Activated CD4-positive, alpha-beta T cell treated with anti-CD3 and anti-CD28 coated beads, Interleukin-2, amount 50 U/mL, for 48 hours (primary cell): ENCODE measurements around the gene CNGB1.
"Not testable (repeated sequence)": the region's sequence is repeated elsewhere in the genome, so short reads cannot be mapped to it uniquely, and the experiment has no call there.

ENCODE experiments used
- DNase-seq, 2 experiments: peaks; one replicate each; pipeline ENCODE4 v3.0.0-alpha.2; 2020

CNGB1 gene

DNA sequence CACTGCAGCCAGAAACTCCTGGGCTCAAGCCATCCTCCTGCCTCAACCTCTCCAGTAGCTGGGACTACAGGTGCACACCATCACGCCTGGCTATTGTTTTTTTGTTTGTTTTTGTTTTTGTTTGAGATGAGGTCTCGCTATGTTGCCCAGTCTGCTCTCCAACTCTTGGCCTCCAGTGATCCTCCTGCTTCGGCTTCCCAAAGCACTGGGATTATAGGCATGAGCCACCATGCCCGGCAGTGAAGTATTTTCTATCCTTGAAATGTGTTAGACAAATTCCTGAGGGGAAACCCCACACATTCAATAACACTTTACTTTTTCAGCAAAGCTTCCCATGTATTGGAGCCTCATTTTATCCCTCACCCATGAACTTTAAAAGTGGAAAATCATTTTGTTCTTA, 87.4 kb downstream of the CNGB1 start:
- no peak for DNase-seq

DNA sequence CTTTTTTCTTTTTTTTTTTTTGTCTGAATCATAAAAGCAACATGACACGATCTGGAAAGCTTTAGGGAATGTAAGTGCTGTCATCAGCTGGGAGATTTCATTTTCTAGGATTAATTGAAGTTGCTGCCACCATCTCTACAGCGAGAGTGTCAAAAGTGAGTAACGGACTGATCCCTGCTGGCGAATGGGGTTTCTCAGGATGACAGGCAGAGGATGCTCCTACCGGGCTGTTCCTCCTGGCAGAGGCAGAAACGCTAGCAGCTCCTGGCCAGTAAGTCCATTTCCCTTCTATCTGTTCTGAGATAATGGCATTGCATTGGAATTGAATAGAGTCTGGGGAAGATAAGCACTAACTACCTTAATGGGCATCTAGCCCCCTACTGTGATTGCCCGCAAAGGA, 88.1 kb downstream of the CNGB1 start:
- DNase-seq, result no peak

- DNase-seq, result no peak
Measured at GRCh38 chr16:57882206-57882605, 88.7 kb downstream of the CNGB1 start.

DNA sequence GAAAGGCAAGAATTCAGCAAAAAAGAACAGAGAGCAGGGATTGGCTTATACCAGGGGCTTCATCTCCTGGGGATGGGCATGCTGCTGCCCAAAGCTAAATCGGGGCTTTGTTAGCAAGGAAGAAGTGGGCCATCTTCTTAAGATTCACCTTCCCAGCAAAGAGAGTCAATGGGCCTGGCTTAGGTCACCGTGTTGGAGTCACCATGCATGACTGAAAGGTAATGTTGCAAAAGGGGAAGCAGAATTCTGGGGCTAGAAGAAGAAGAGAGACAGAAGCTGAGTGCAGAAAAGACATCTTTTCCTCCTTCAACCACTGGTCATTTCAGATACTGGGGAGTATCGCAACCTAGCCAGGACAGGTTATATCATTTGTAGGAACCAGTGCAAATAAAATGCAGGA, 92.3 kb downstream of the CNGB1 start:
- DNase-seq, result no peak

DNA sequence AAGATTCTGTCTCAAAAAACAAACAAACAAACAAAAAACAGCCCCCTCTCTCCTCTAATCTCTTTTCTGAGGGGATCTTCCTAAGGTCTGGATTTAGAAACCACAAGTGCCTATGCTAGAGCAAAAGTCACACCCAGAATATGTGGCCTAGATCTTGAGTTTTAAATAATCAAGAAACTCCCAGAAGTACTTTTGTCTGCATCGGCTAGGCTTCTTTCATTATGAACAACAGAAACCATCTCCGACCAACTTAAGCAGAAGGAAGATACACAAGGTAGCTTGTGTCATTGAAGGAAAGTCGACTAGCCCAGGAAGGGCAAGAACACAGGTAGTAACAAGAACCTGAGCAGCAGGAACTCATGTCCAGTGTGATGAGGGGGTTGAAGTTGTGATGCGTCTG, 94.7 kb downstream of the CNGB1 start:
- no peak for DNase-seq

DNA sequence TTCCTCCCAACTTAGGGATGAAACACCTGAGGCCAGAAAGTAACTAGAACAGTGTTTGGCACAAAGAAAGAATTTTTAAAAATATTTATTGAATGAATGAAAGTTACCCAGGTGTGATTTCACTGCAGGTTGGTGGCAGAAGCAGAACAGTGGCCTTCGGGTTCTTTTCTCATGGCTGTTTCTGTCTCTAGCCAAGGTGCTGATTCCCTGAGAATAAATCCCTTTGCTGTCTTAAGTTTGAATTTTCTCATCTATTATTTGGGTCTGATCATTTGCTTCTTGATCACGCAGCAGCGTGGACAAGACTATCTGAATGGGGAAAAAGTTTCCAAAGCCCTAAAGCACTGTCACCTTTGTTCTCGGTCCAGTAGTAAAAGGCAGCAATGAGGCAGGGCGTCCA, 95.6 kb downstream of the CNGB1 start:
- no peak for DNase-seq

GRCh38 chr16:57873218-57873617, 97.7 kb downstream of the CNGB1 start:
- no peak for DNase-seq

GRCh38 chr16:57872764-57873163, 98.2 kb downstream of the CNGB1 start:
- DNase-seq, result not testable (repeated sequence)

DNA sequence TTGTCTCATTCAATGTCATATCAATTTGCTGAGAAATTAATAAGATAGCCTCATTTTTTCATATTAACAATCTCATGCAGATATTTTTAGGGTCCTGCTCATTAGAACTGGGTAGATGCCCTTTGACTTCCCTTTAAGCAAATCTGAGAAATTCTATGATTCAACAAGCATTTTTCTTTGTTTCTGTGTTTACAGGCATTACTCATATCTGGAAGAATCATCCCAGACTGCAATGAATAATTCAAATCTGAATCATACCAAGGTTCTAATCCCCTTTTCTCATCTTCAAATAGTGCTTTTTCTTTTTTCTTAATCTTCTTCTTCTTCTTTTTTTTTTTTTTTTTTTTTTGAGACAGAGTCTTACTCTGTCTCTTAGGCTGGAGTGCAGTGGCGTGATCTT, 99.5 kb downstream of the CNGB1 start:
- DNase-seq, result no peak

DNA sequence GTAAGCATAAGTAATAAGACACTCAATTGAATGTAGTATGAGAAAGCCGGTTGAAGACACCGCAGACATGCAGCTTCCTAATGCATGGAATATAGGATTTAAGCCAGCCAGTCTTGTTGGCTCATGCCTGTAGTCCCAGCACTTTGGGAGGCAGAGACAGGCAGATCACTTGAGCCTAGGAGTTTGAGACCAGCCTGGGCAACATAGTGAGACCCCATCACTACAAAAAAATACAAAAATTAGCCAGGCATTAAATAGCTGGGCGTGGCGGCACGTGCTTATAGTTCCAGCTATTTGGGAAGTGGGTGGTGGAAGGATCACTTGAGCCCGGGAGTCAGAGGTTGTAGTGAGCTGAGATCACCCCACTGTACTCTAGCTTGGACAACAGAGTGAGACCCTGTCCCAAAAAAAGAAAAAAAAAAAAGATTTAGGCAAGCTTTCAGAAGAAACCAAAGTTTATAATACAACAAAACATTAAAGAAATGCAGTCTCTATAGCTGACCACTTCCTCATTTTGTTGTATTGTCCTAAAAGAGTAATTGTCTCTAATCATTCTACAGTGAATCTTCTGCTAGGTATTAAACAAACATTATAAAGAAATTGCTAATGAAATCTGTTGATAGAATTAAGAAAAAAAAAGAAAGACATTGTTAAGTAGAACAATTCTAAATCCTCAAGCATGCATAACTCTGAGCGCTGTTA, 100.0 kb downstream of the CNGB1 start:
- DNase-seq, result no peak

GRCh38 chr16:57868913-57869520, 101.9 kb downstream of the CNGB1 start:
- DNase-seq, result no peak

GRCh38 chr16:57867000-57867561, 103.8 kb downstream of the CNGB1 start:
- no peak for DNase-seq

DNA sequence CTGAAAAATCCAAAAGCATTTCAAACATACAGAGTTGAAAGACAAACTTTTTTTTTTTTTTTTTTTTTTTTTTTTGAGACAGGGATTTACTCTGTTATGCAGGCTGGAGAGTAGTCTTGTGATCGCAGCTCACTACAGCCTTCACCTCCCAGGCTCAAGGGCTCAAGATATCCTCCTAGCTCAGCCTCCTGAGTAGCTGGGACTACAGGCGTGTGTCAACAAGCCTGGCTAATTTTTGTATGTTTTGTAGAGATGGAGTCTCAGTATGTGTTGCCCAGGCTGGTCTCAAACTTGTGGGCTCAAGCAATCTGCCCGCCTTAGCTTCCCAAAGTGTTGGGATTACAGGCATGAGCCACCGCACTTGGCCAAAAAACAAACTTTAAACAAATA, 104.4 kb downstream of the CNGB1 start:
- no peak for DNase-seq

- DNase-seq, result no peak
Measured at GRCh38 chr16:57865746-57866528, 105.0 kb downstream of the CNGB1 start.

- DNase-seq, result no peak
Measured at GRCh38 chr16:57863434-57864160, 107.3 kb downstream of the CNGB1 start.

GRCh38 chr16:57862698-57863433, 108.1 kb downstream of the CNGB1 start:
- no peak for DNase-seq

- no peak for DNase-seq
Measured at GRCh38 chr16:57859331-57859730, 111.6 kb downstream of the CNGB1 start.

DNA sequence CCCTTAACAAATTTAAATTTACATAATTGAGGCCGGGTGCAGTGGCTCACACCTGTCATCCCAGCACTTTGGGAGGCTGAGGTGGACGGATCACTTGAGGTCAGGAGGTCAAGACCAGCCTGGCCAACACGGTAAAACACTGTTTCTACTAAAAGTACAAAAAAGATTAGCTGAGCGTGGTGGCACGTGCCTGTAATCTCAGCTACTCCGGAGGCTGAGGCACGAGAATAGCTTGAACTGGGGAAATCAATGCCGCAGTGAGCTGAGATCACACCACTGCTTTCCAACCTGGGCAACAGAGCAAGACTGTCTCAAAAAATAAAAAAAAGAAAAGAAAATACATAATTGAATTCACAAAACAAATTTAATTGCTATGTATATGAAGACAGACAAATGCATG, 112.3 kb downstream of the CNGB1 start:
- no peak for DNase-seq

DNA sequence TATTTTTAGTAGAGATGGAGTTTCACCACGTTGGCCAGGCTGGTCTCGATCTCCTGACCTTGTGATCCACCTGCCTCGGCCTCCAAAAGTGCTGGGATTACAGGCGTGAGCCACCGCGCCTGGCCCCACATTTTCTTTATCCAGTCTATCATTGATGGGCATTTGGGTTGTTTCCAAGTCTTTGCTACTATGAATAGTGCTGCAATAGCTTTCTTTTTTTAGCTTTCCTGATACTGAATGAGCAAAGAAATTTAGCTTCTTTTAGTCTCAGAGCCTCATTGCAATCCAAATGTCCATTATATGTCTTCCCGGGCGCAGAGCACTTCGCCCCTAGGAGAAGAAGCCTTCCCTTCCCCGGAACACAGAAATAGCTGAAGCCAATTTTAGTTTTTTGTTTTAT, 112.9 kb downstream of the CNGB1 start:
- DNase-seq, result not testable (repeated sequence)

DNA sequence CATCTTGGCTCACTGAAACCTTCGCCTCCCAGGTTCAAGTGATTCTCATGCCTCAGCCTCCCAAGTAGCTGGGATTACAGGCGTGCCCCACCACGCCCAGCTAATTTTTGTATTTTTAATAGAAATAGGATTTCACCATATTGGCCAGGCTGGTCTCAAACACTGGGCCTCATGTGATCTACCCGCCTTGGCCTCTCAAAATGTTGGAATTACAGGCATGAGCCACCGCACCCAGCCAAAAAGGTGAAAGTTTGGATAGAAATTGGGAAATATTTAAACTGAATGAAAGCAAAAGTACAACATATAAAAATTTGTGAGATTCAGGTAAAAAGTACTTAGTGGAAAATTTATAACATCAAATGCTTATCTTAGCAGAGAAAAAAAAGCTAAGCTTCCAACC, 115.7 kb downstream of the CNGB1 start:
- DNase-seq, result no peak

DNA sequence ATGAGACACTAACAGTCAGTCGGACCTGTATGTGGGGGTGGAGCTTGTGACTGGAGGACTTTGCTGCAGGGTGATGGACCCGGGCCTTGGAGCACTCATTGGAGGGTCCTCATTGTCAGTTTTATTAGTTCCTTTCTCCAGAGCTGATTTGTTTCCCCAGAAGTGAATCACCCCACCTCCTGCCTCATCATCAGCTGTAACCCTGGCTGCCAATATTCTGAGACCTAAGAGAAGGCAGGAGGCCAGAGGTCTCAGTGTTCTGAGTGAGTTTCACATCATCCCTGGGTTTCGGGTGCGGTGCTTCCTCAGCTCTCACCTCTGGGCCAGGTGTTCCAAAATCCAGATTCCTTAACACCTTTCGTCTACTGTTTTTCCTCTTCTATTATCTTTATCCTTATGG, 118.7 kb downstream of the CNGB1 start:
- DNase-seq, result no peak

DNA sequence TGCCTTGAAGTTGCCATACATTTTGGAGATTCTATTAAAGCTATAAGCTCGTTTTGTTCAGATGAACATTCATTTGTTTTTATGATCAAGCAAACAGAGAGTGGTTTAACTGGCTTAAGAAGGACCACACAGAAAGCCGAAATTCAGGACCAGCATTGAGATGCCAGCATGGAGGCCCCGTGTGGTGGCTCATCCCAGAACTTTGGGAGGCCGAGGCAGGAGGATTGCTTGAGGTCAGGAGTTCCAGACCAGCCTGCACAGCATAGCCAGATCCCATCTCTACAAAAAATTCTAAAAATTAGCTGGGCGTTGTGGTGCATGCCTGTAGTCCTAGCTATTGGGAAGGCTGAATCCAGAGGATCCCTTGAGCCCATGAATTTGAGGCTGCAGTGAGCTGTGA, 122.7 kb downstream of the CNGB1 start:
- DNase-seq, result no peak
